Activated CD4-positive, alpha-beta T cell treated with anti-CD3 and anti-CD28 coated beads, Interleukin-2, Interleukin-4, amounts not matched to agents 100 ng/mL and 50 ng/mL, durations not matched to agents 16 hours and 8 hours (primary cell): ENCODE data around the gene IRF5.
"Not testable (repeated sequence)": the region's sequence is repeated elsewhere in the genome, so short reads cannot be mapped to it uniquely, and the experiment has no call there.

Experiments used
- DNase-seq: peaks from one replicate; pipeline ENCODE4 v3.0.0-alpha.2; 2020; ENCODE audit warnings: low spot score

IRF5 gene

GRCh38 chr7:128938544-128939074, 882 bp downstream of the IRF5 start:
- peak; percentile 27 for DNase-seq

- DNase-seq: no peak
Observed at GRCh38 chr7:128939075-128939860, 1.5 kb downstream of the IRF5 start.

GRCh38 chr7:128939861-128940410, 2.2 kb downstream of the IRF5 start:
- DNase-seq: no peak

GRCh38 chr7:128940494-128941322, 3.0 kb downstream of the IRF5 start:
- peak; percentile 30 for DNase-seq

GRCh38 chr7:128941323-128941890, 3.7 kb downstream of the IRF5 start:
- no peak for DNase-seq

DNA sequence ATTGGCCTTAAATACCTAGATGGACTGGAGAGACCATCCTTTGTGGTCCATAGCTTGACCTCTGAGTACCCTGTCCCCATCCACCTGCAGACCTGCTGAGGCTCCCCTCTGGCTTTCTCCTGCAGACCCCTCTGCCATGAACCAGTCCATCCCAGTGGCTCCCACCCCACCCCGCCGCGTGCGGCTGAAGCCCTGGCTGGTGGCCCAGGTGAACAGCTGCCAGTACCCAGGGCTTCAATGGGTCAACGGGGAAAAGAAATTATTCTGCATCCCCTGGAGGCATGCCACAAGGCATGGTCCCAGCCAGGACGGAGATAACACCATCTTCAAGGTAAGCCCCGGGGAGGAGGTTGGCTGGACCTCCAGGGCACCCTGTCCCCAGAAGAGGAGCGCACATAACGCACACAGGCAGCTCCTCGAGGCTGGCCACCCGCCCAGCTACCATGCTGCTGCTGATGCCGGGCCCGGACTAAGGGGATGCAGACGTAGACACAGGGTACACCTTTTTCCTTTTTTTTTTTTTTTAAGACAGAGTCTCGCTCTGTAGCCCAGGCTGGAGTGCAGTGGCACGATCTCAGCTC, 4.3 kb downstream of the IRF5 start:
- DNase-seq: no peak

GRCh38 chr7:128943251-128943650, 5.5 kb downstream of the IRF5 start:
- not testable (repeated sequence) for DNase-seq

DNA sequence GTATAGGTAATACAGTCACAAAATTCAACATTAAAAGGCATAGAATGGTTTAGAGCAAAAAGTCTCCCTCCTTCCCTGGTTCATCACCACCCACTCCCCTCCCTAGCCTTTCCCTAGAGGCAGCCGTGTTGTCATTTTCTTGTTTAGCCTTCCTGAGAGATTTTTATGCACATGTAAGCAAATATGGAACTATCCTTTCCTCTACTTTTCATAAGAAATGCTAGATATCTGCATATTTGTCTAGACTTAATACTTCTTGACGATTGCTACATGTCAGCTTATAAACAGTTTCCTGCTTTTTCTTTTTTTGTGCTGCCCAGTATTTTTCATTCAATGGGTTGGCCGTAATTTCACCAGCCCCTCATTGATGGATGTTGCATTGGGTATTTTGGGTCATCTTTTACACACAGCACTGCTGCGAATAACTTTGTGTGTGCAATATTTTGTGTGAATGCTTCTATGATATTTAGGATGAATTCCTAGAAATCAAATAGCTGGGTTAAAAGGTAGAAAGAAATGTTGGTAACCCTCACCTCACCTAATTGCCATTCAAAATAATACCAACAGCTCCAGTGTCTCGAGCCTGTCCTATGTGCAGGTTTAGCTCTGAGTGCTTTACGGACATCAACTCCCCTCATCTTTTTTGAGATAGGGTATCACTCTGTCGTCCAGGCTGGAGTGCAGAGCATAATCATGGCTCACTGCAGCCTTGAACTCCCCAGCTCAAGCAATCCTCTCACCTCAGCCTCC, 6.9 kb downstream of the IRF5 start:
- DNase-seq: no peak

DNA sequence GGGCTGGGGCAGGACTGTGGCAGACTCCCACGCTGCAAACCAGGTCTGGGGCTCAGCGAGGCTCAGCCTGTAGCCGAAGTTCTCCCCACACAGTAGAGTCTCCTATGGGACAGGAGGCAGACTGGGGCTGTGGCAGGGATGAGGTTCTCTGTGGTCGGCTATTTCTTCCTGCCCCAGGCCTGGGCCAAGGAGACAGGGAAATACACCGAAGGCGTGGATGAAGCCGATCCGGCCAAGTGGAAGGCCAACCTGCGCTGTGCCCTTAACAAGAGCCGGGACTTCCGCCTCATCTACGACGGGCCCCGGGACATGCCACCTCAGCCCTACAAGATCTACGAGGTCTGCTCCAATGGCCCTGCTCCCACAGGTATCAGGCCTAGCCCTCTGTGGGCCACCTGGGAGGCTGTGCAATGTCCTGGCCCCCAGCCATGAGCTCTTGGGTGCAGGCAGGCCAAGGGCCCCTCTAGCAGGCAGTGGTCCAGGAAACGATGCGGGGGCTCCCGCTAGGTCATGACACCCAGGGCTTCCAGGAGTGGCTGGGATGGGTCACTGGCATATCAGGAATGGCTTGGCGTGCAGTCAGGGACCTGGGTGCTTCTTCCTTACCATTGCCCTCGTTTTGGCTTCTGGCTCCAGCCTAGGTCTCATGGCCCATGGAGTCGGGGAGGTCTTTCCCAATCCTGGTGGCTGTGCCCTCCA, 8.1 kb downstream of the IRF5 start:
- no peak for DNase-seq

DNA sequence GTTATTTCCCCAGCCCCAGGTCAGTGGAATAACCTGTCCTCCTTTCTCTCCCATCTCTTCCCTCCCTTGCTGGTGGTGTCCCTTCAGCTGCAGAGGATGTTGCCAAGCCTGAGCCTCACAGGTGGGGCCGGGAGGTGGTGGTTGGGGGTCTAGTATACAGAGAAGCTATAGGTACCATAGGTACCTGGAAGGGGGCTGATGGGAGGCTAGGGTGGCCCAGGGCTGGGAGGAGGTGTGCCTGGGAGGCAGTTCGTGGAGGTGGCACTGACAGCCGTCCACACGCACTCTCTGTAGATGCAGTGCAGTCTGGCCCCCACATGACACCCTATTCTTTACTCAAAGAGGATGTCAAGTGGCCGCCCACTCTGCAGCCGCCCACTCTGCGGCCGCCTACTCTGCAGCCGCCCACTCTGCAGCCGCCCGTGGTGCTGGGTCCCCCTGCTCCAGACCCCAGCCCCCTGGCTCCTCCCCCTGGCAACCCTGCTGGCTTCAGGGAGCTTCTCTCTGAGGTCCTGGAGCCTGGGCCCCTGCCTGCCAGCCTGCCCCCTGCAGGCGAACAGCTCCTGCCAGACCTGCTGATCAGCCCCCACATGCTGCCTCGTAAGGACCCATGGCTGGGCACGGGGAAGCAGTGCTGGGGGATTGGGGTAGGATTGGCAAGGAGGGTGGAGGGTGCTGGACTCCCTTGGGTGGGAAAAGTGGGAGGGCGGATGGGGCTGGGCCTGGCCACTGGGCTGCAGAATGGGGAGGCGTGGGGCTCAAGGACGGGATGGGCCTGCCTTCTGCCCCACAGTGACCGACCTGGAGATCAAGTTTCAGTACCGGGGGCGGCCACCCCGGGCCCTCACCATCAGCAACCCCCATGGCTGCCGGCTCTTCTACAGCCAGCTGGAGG, 9.5 kb downstream of the IRF5 start:
- DNase-seq: no peak

DNA sequence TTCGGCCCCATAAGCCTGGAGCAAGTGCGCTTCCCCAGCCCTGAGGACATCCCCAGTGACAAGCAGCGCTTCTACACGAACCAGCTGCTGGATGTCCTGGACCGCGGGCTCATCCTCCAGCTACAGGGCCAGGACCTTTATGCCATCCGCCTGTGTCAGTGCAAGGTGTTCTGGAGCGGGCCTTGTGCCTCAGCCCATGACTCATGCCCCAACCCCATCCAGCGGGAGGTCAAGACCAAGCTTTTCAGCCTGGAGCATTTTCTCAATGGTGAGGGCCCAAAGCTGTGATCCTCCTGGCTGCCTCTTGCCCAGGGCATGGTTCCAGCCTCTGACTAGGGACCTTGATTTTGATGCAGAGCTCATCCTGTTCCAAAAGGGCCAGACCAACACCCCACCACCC, 10.1 kb downstream of the IRF5 start:
- DNase-seq: no peak

DNA sequence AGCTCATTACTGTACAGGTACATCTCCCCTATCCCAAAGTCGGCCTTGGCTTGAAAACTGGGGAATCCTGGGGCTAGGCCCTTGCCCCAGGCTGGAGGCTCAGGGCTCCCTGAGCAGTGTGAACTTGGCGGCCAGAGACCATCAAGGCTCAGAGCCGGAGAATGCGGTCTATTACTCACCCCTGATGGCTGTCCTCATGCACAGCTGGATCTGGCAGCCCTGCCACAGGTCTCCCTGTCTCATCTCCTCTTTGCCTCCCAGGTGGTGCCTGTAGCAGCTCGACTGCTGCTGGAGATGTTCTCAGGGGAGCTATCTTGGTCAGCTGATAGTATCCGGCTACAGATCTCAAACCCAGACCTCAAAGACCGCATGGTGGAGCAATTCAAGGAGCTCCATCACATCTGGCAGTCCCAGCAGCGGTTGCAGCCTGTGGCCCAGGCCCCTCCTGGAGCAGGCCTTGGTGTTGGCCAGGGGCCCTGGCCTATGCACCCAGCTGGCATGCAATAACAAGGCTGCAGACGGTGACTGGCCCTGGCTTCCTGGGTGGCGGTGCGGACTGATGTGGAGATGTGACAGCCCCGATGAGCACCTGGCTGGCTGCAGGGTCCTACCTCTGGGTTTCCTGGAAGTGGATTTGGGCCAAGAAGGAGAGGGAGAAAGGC, 10.7 kb downstream of the IRF5 start:
- DNase-seq: no peak

- DNase-seq: no peak
Observed at GRCh38 chr7:128948976-128949760, 11.4 kb downstream of the IRF5 start.

DNA sequence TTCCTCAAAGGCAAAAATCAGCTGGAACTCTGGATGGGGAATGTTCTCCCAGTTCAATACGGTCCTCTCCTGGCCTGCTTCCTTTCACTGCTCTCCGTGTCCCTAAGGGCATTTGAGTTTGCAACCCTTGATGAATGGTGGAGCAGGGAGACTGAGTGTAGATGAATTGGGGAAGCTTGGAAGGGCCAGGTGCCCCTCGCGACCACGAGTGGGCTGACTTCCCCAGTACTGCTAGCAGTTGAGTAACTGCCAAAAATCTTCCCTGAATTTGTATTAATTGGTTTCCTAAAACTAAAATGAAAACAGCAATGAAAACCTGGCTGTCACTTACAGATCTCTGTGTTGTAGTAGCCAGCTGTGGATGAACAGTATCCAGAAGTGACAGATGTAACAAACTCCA, 13.6 kb downstream of the IRF5 start:
- DNase-seq: no peak

- no peak for DNase-seq
Observed at GRCh38 chr7:128954150-128954549, 16.4 kb downstream of the IRF5 start.

GRCh38 chr7:128954830-128955802, 17.4 kb downstream of the IRF5 start:
- DNase-seq: no peak

DNA sequence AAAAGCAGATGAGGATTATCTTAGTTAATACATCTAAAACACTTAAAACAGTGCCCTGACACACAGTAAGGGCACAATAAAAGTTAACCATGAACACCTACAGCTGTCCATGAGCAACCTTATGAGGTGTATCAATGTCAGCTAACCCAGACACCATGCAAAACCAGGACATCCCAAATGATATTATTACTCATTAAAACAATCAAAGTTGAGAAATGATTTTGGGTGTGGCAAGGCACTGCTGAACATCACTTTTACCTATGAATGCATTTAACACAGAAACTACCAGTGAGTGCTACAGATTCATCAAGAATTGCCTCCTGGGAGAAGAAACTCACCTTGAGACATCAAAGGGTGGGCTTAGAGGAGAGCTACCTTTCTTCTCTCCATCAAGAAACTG, 18.3 kb downstream of the IRF5 start:
- no peak for DNase-seq
